ENCODE data around the gene SPO11.

Gene SPO11

GRCh38 chr20:57326667-57327455 lies 2.7 kb upstream of the SPO11 start:
- TF ChIP-seq CTCF (IDR thresholded peaks at IDR 0.05): no peak

- TF ChIP-seq CTCF (IDR thresholded peaks at IDR 0.05): no peak
Measured at GRCh38 chr20:57327820-57328219, 1.8 kb upstream of the SPO11 start.

GRCh38 chr20:57330998-57331397 lies 1.4 kb downstream of the SPO11 start:
- no peak for TF ChIP-seq CTCF (IDR thresholded peaks at IDR 0.05)

- peak; percentile 66 for TF ChIP-seq CTCF (IDR thresholded peaks at IDR 0.05)
Measured at GRCh38 chr20:57332105-57333089, 2.8 kb downstream of the SPO11 start.

- TF ChIP-seq CTCF (IDR thresholded peaks at IDR 0.05): no peak
Measured at GRCh38 chr20:57335392-57335791, 5.8 kb downstream of the SPO11 start.

- TF ChIP-seq CTCF (IDR thresholded peaks at IDR 0.05): no peak
Measured at GRCh38 chr20:57341663-57342062, 12.1 kb downstream of the SPO11 start.

GRCh38 chr20:57342829-57343228 lies 13.2 kb downstream of the SPO11 start:
- no peak for TF ChIP-seq CTCF (IDR thresholded peaks at IDR 0.05)

Measured in LNCAP (cell line).